Measurements from ENCODE around the gene RHOB.
A peak's percentile ranks its signal among the peaks of the same experiment; 100 is the strongest.
"Not testable (repeated sequence)": the region's sequence is repeated elsewhere in the genome, so short reads cannot be mapped to it uniquely, and the experiment has no call there.

Gene RHOB

GRCh38 chr2:20454036-20454981 is 7.4 kb downstream of the RHOB start:
- DNase-seq: no peak

GRCh38 chr2:20455076-20455587 is 8.3 kb downstream of the RHOB start:
- no peak for DNase-seq

GRCh38 chr2:20456116-20456571 is 9.3 kb downstream of the RHOB start:
- no peak for DNase-seq

GRCh38 chr2:20456636-20457426 is 10.0 kb downstream of the RHOB start:
- DNase-seq: no peak

GRCh38 chr2:20457661-20458630 is 11.1 kb downstream of the RHOB start:
- no peak for DNase-seq

- not testable (repeated sequence) for DNase-seq
These were observed 12.0 kb downstream of the RHOB start for GRCh38 chr2:20458737-20459484.

GRCh38 chr2:20465716-20466394 is 19.0 kb downstream of the RHOB start:
- peak; percentile 78 for DNase-seq

GRCh38 chr2:20467789-20468548 is 21.1 kb downstream of the RHOB start:
- DNase-seq: no peak

- DNase-seq: no peak
These were observed 22.0 kb downstream of the RHOB start for GRCh38 chr2:20468549-20469500.

- no peak for DNase-seq
These were observed 22.7 kb downstream of the RHOB start for GRCh38 chr2:20469595-20469994.

- DNase-seq: no peak
These were observed 23.3 kb downstream of the RHOB start for GRCh38 chr2:20470211-20470610.

GRCh38 chr2:20471148-20471547 is 24.3 kb downstream of the RHOB start:
- no peak for DNase-seq

GRCh38 chr2:20471902-20472559 is 25.2 kb downstream of the RHOB start:
- no peak for DNase-seq

- no peak for DNase-seq
These were observed 25.7 kb downstream of the RHOB start for GRCh38 chr2:20472569-20472968.

- no peak for DNase-seq
These were observed 26.3 kb downstream of the RHOB start for GRCh38 chr2:20473128-20473527.

GRCh38 chr2:20474757-20475566 is 28.1 kb downstream of the RHOB start:
- no peak for DNase-seq

GRCh38 chr2:20475567-20475952 is 28.7 kb downstream of the RHOB start:
- no peak for DNase-seq

GRCh38 chr2:20476481-20476880 is 29.6 kb downstream of the RHOB start:
- DNase-seq: no peak
